ENCODE measurements around the gene DPYSL5. TPM values are rescaled to one million over a fixed set of nuclear protein-coding genes. Genes with fewer than 3 reads are reported as not detected.

The DPYSL5 gene
- total RNA-seq: 184 TPM

GRCh38 chr2:26847655-26848335, at the start of gene DPYSL5:
DPYSL5 (plus strand) TSS chr2:26848132; CDS start chr2:26898500, 50,368 bp downstream.

GRCh38 chr2:26970244-26970927, 122.5 kb downstream of the DPYSL5 start, which contains the start of gene MAPRE3:
MAPRE3 (plus strand) TSS chr2:26970637; CDS start chr2:27022219, 51,582 bp downstream.

Other genes with a start within 250 kb of the DPYSL5 start
- not detected for gene CIB4, start 206.8 kb upstream of the DPYSL5 start, total RNA-seq
- gene KCNK3, start 155.4 kb upstream of the DPYSL5 start, total RNA-seq: 5.0 TPM
- gene SLC35F6, start 83.8 kb upstream of the DPYSL5 start, total RNA-seq: 21.3 TPM
- gene CENPA, start 62.1 kb upstream of the DPYSL5 start, total RNA-seq: 1.3 TPM
- 35.7 TPM for gene MAPRE3, start 122.5 kb downstream of the DPYSL5 start, total RNA-seq
- gene TMEM214, start 184.8 kb downstream of the DPYSL5 start, total RNA-seq: 15.7 TPM
- gene AGBL5, start 203.5 kb downstream of the DPYSL5 start, total RNA-seq: 16.3 TPM
- 192 TPM for gene OST4, start 223.5 kb downstream of the DPYSL5 start, total RNA-seq
- 2.2 TPM for gene EMILIN1, start 230.5 kb downstream of the DPYSL5 start, total RNA-seq
- gene KHK, start 238.6 kb downstream of the DPYSL5 start, total RNA-seq: 6.9 TPM

Measured in parietal lobe (tissue), 1 donor.